CD4-positive, alpha-beta T cell treated with Interleukin-6 for 4 hours (primary cell): ENCODE measurements around the gene SLC2A14.
A peak's percentile ranks its signal among the peaks of the same experiment; 100 is the strongest.
"Not testable (repeated sequence)": the region's sequence is repeated elsewhere in the genome, so short reads cannot be mapped to it uniquely, and the experiment has no call there.

Source experiments
- DNase-seq: peaks from one replicate; pipeline ENCODE4 v3.0.0-alpha.2; 2020; ENCODE audit warnings: mixed read lengths

The SLC2A14 gene

GRCh38 chr12:7833201-7833600 lies 39.5 kb downstream of the SLC2A14 start:
- not testable (repeated sequence) for DNase-seq

- DNase-seq: peak; percentile 33
Measured at GRCh38 chr12:7832059-7832696, 40.5 kb downstream of the SLC2A14 start.

DNA sequence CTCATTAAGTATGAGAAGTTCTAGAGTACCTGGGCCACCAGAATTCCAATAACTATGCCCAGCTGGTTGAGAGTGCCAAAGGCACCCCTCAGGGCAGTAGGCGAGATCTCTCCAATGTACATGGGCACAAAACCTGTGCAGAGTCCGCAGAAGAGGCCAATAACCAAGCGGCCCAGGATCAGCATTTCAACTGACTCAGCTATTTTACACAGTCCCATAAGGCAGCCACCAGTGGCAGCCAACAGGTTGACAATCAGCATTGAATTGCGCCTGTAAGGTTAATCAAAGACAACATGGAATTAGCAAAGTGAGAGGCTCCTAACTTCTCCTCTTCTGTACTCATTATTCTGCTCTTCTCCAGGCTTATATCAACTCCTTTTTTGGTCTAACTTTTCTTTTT lies 43.0 kb downstream of the SLC2A14 start:
- not testable (repeated sequence) for DNase-seq

DNA sequence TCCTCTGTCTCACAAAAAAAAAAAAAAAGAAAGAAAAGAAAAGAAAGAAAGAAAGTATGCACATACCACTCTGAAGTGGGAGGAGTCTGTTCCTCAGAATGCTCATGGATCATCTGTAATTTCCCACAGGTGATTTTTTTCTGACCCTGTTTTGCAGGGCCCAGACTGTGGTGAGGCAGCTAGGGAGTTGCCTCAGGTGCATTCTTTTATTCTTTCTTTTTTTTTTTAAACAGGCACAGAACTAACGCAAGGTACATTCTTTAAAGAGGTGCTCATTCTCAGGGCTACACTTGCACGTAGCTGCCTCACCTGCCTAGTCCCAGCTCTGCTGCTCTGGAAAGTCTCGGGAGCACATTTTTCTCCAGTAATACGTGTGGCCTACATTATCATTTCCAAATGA lies 47.0 kb downstream of the SLC2A14 start:
- not testable (repeated sequence) for DNase-seq

DNA sequence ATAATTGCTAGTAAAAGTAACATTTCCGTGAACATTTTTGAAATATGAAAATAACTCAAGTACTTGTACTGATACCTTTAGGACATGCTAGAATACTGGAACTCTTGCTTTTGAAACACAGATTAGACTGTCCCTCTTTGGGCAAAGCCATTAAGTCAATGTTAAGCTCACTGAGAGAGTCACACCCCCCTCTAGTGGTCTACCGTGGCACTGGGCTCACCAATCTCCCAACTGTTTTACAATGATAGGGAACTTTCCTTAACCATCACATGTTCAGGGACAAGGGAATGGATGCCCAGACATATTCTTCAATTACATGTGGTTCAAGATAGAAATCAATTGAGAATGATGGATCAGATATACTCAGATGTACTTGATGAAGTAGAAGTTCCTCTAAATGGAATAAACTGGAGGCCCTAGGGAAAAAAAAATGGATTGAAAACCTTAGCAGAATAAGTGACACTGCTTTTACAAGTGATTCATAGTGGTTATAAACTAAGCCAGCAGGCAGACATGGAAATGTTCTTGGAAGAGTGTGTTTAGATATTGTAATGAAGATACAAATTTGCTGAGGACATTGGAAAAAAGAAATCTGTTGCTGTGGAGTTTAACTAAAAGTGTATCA lies 65.7 kb downstream of the SLC2A14 start:
- DNase-seq: peak; percentile 62

DNA sequence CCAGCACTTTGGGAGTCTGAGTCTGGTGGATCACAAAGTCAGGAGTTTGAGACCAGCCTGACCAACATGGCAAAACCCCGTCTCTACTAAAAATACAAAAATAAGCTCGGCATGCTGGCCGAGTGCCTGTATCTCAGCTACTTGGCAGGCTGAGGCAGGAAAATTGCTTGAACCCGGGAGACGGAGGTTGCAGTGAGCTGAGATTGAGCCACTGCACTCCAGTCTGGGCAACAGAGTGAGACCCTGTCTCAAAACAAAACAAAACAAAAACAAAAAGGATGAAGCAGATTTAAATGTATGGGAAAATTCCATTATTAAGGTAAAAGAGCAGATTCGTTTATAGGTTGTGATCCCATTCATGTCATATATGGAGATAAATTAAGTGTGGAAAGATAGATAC lies 66.4 kb downstream of the SLC2A14 start:
- not testable (repeated sequence) for DNase-seq

- no peak for DNase-seq
Measured at GRCh38 chr12:7801460-7801859, 71.3 kb downstream of the SLC2A14 start.

DNA sequence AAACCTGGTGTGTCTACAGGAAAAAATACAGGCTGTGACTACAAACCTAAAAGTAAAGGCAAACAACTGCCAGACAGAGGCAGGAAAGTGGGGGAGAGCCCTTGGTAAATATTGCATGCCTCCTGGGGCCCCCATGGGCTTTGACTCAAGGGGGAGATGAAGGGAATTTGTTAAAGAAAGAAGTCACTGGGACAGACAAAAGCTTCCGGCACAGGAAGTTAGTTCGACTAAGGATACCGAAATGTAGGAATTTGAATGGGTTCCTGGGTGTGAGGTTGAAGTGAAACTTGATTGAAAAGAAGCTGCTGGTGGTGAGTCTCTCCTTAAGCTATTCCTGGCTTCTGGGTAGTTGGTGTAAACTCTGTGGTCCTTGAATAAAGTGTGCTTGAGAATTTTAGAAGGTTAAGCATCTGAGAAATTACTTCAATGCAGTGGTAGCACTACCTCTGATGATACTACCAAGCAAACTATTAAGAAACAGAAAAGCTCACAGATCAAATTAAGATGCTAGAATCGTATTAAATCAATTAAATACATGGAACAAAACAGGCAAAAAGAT lies 73.9 kb downstream of the SLC2A14 start:
- not testable (repeated sequence) for DNase-seq

DNA sequence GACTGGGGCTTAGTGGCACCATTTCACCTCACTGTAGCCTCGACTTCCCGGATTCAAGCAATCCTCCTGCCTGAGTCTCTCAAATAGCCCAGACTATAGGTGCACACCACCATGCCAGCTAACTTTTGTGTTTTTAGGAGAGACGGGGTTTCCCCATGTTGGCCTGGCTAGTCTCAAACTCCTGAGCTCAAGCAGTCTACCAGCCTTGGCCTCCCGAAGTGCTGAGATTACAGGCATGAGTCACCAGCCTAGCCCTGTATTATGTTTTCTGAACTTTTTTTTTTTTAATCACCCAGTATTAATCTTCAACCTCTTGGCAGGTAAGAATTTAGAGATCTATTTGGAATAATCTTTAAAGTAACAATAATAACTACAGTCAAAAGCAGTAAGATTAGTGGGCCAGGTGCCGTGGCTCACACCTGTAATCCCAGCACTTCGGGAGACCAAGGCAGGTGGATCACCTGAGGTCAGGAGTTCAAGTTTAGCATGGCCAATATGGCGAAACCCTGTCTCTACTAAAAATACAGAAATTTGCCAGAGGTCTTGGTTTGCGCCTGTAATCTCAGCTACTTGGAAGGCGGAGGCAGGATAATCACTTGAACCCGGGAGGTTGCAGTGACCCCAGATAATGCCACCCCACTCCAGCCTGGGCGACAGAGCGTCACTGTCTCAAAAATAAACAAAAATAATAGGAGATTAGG lies 74.9 kb downstream of the SLC2A14 start:
- DNase-seq: no peak

GRCh38 chr12:7797269-7797668 lies 75.4 kb downstream of the SLC2A14 start:
- not testable (repeated sequence) for DNase-seq

GRCh38 chr12:7793211-7793610 lies 79.5 kb downstream of the SLC2A14 start:
- DNase-seq: no peak

DNA sequence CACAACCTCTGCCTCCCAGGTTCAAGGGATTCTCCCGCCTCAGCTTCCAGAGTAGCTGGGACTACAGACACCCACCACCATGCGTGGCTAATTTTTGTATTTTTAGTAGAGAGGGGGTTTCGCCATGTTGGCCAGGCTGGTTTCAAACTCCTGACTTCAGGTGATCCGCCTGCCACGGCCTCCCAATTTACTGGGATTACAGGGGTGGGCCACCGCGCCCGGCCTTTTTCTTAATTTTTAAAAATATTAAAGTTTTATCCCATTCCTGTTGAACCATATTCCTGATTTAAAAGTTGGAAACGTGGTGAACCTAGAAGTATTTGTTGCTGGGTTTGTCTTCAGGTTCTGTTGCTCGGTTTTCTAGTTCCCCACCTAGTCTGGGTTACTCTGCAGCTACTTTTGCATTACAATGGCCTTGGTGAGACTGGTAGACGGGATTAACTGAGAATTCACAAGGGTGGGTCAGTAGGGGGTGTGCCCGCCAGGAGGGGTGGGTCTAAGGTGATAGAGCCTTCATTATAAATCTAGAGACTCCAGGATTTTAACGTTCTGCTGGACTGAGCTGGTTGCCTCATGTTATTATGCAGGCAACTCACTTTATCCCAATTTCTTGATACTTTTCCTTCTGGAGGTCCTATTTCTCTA lies 83.7 kb downstream of the SLC2A14 start, which contains the start of gene NANOG:
TSS of gene NANOG (plus strand) at position 519 of the 645 bp plus-strand sequence. CDS start 213 bp downstream, outside the sequence.
- DNase-seq: not testable (repeated sequence)

DNA sequence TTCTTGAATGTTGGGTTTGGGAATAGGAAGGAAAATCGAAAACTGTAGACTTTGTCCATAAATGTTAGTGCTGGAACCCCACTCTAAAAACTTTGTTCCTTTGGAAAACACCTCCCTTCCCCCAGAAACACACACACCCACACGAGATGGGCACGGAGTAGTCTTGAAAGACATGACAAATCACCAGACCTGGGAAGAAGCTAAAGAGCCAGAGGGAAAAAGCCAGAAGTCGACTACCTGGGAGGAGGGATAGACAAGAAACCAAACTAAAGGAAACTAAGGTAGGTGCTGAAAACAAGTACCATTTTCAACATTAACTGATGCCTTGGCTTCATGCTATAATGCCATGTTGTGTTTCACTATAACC lies 84.4 kb downstream of the SLC2A14 start:
- no peak for DNase-seq

DNA sequence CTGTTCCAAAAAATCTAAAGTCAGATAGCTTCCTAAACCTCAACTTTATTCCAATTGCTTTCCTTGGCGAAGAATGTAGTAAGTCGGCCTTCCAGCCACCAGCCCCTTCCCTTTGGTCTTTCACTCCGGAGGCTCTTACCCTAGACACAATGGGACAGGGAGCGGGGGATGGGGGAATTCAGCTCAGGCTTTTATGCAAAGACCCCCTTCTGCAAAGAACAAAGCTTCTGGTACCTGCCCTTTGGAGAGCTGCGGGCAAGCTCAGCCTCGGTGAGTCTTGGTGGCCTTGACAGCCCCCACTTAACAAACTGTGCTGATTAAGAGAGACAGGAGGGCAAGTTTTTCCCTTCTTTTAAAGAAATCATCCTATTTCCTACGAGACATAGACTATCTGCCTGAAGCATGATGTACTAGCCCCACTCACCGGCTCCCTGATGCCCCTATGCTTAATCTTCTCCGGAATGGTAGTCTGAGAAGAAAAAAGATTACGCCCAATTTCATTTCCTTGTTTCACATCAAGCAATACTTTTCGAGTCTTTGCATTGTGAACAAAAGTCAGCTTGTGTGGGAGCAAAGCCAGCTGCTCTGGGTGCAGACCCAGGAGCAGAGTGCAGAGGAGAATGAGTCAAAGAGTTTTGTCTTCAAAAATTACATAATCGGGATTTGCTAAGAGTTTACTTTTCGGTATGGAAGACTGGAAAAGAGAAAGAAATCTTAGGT lies 85.0 kb downstream of the SLC2A14 start:
- no peak for DNase-seq

DNA sequence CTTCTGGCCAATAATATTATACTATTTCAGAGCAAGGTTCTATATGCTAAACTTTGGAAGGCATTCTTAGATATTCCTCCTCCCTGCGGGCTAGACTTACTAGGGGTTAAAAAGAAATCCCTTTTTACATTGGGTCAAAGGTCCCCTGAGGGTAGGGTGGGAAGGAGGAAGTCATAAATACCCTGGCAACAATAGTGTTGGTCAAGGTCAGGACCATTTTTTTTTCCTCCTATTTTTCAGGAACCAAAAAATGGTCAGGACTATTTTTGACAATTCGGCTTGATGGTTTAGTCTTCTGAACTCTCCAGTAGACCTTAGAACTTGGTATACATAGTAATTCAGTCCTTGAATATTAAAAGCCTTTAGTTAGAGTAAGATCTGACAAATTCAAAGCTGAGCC lies 88.0 kb downstream of the SLC2A14 start:
- DNase-seq: no peak

DNA sequence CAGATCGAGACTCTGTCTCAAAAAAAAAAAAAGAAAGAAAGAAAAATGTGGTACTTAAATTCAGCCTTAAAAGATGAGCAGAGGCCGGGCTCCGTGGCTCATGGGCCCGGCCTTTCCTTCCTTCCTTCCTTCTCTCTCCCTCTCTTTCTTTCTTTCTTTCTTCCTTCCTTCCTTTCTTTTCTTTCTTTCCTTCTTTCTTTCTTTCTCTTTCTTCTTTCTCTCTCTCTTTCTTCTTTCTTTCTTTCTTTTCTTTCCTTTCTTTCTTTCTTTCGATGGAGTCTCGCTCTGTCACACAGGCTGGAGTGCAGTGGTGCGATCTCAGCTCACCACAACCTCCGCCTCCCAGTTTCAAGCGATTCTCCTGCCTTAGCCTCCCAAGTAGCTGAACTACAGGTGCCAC lies 89.3 kb downstream of the SLC2A14 start:
- not testable (repeated sequence) for DNase-seq

GRCh38 chr12:7782055-7782454 lies 90.7 kb downstream of the SLC2A14 start:
- DNase-seq: no peak

GRCh38 chr12:7781274-7781673 lies 91.4 kb downstream of the SLC2A14 start:
- DNase-seq: no peak

- DNase-seq: no peak
Measured at GRCh38 chr12:7769999-7770398, 102.7 kb downstream of the SLC2A14 start.
